22Rv1 (cell line): Measurements from ENCODE around the gene MERTK.
A peak's percentile ranks its signal among the peaks of the same experiment; 100 is the strongest.

Experiments used
- CTCF ChIP-seq: fragments of 450-650 bp; IDR thresholded peaks from 2 replicates; pipeline ENCODE4 v1.5.1; 2017; ENCODE audit warnings: mild to moderate bottlenecking
- ZFX ChIP-seq: fragments of 450-650 bp; IDR thresholded peaks from 2 replicates; pipeline ENCODE4 v1.6.1; 2017; ENCODE audit warnings: antibody characterized with exemption, borderline replicate concordance

- TF ChIP-seq CTCF (peak; percentile 56), ZFX (no peak)
Measured at GRCh38 chr2:111900859-111901258, 2.5 kb downstream of the MERTK start.
